Thoracic aorta (tissue), 2 donors: ENCODE results near the gene KRT71. TPM values are rescaled to one million over a fixed set of nuclear protein-coding genes. Genes with fewer than 3 reads are reported as not detected.

Source experiments
- ATAC-seq: fragments of 150-250 bp; one replicate; pipeline ENCODE4 v1.8.0; 2017; ENCODE audit warnings: low read depth; ENCODE audit not compliant: insufficient number of reproducible peaks, low FRiP score
- DNase-seq: peaks from one replicate; pipeline ENCODE4 v3.0.0-alpha.2; 2020; ENCODE audit warnings: low spot score
- H3K27ac ChIP-seq, 2 donors: fragments of 200-600 bp; sonication (generic); 1 replicate in 1 of 2; 2 replicates in 1 of 2; pipeline ENCODE4 v1.5.1; 2016; ENCODE audit warnings: mild to moderate bottlenecking in 2 of 2, moderate library complexity in 2 of 2
- H3K27me3 ChIP-seq: fragments of 200-600 bp; sonication (generic); replicated peaks from 2 replicates; pipeline ENCODE4 v1.6.0; 2016; ENCODE audit warnings: mild to moderate bottlenecking; ENCODE audit not compliant: insufficient read depth
- H3K36me3 ChIP-seq: fragments of 200-600 bp; sonication (generic); one replicate; pipeline ENCODE4 v1.5.1; 2016
- H3K4me1 ChIP-seq, 2 donors: fragments of 200-600 bp; sonication (generic); 1 replicate in 1 of 2; 2 replicates in 1 of 2; pipeline versions ENCODE4 v1.5.1 to v1.6.0; 2016; ENCODE audit warnings: low read depth in 2 of 2, mild to moderate bottlenecking in 1 of 2; ENCODE audit not compliant: control insufficient read depth in 1 of 2
- H3K4me3 ChIP-seq: fragments of 200-600 bp; sonication (generic); 2 replicates; pipeline ENCODE4 v1.5.1; 2016; ENCODE audit warnings: mild to moderate bottlenecking
- H3K9me3 ChIP-seq: fragments of 200-600 bp; sonication (generic); 2 replicates; pipeline ENCODE4 v1.5.1; 2016
- total RNA-seq, 2 donors: library from RNA; depleted of rRNA; stranded (reverse); fragments of >200 nt; gene quantifications; one replicate each; pipeline versions ENCODE4 v1.1.0 to v1.2.3, GENCODE V29; 2016
- TF ChIP-seq, protein P1 (sequence below): fragments of 200-600 bp; sonication (generic); IDR thresholded peaks from one replicate; pipeline ENCODE4 v1.5.1; 2019; ENCODE audit warnings: antibody characterized with exemption

The KRT71 gene
- total RNA-seq, 2 donors from 2014 or later: not detected

DNA sequence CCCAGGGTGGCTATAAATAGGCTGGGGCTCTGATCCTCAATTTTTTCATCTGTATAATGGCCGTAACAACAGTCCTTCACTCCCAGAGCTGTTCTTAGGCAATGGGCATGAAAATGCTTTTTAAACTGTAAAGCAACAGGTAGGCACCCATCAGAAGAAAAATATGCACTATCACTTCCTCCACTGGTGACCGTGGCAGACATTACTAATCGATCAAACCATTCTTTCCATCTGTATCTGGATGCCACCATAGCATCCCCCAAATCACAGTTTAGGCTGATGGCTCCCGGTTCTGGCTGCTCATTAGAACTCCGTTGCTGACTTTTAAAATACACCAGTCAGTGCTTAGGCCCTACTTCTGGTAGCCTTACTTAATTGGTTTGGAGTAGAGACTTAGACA lies 11.2 kb downstream of the KRT71 start:
- Histone ChIP-seq H3K27ac (no peak overlapping the region), H3K4me3 (no peak overlapping the region), H3K4me1 (peaks cover 0 to 17% of the 10 kb centered on the region in 2 donors), H3K9me3 (no peaks in the 10 kb centered on the region), H3K36me3 (no peaks in the 10 kb centered on the region), H3K27me3 (no peaks in the 10 kb centered on the region)
- ATAC-seq (no peak), DNase-seq (no peak)
- TF ChIP-seq, protein P1, sequence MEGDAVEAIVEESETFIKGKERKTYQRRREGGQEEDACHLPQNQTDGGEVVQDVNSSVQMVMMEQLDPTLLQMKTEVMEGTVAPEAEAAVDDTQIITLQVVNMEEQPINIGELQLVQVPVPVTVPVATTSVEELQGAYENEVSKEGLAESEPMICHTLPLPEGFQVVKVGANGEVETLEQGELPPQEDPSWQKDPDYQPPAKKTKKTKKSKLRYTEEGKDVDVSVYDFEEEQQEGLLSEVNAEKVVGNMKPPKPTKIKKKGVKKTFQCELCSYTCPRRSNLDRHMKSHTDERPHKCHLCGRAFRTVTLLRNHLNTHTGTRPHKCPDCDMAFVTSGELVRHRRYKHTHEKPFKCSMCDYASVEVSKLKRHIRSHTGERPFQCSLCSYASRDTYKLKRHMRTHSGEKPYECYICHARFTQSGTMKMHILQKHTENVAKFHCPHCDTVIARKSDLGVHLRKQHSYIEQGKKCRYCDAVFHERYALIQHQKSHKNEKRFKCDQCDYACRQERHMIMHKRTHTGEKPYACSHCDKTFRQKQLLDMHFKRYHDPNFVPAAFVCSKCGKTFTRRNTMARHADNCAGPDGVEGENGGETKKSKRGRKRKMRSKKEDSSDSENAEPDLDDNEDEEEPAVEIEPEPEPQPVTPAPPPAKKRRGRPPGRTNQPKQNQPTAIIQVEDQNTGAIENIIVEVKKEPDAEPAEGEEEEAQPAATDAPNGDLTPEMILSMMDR: no peak

DNA sequence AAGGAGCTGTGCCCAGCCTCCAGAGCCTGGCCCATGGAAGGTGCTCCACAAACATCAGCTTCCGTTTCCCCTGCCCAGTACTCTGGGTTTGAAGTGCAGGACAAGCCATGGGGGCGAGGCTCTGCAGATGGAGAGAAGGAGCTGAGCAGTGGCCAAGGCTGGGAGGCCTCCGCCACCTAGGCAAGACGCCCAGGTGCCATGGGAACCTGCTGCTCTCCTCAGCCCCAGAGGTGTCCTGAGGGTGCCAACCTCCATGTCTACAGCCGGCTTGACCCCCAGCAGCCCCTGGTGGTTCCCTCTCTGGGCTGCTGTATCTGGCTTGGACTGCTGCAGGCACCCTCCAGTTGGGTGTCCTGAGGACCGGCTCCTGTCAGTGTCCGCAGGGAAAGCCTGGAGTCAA lies 12.4 kb downstream of the KRT71 start:
- TF ChIP-seq, protein P1: no peak
- Histone ChIP-seq H3K36me3 (no peaks in the 10 kb centered on the region), H3K27me3 (no peaks in the 10 kb centered on the region), H3K9me3 (no peaks in the 10 kb centered on the region), H3K4me3 (no peak overlapping the region), H3K27ac (no peak overlapping the region), H3K4me1 (peaks cover 0 to 17% of the 10 kb centered on the region in 2 donors)
- DNase-seq: no peak
- ATAC-seq: no peak

GRCh38 chr12:52539821-52540173 lies 13.1 kb downstream of the KRT71 start:
- Histone ChIP-seq H3K27ac (no peak overlapping the region), H3K4me3 (no peak overlapping the region), H3K36me3 (no peaks in the 10 kb centered on the region), H3K27me3 (no peaks in the 10 kb centered on the region), H3K9me3 (no peaks in the 10 kb centered on the region), H3K4me1 (peaks cover 0 to 12% of the 10 kb centered on the region in 2 donors)
- TF ChIP-seq, protein P1: no peak
- no peak for DNase-seq
- no peak for ATAC-seq

GRCh38 chr12:52539083-52539820 lies 13.7 kb downstream of the KRT71 start:
- Histone ChIP-seq H3K27me3 (no peaks in the 10 kb centered on the region), H3K27ac (no peak overlapping the region), H3K9me3 (no peaks in the 10 kb centered on the region), H3K4me1 (peaks cover 0 to 6% of the 10 kb centered on the region in 2 donors), H3K36me3 (no peaks in the 10 kb centered on the region), H3K4me3 (no peak overlapping the region)
- TF ChIP-seq, protein P1: no peak
- no peak for DNase-seq
- no peak for ATAC-seq

- no peaks in the 10 kb centered on the region for H3K4me1 ChIP-seq
- TF ChIP-seq, protein P1: no peak
- DNase-seq (no peak), ATAC-seq (no peak)
- H3K36me3 ChIP-seq: no peaks in the 10 kb centered on the region
- no peak overlapping the region for H3K4me3 ChIP-seq
- no peaks in the 10 kb centered on the region for H3K9me3 ChIP-seq
- no peaks in the 10 kb centered on the region for H3K27me3 ChIP-seq
- H3K27ac ChIP-seq: no peak overlapping the region
Observed at GRCh38 chr12:52537101-52537500, 15.8 kb downstream of the KRT71 start.
